VCaP (cell line): ENCODE measurements around the gene RPTOR.

ENCODE experiments used
- H3K27ac ChIP-seq: fragments of 450-650 bp; 2 replicates; pipeline ENCODE4 v1.5.1; 2017
- CTCF ChIP-seq: fragments of 450-650 bp; conservative IDR thresholded peaks from 2 replicates; pipeline ENCODE4 v1.5.1; 2017; ENCODE audit warnings: mild to moderate bottlenecking, moderate library complexity

RPTOR gene

GRCh38 chr17:80822700-80823410 lies 278.2 kb downstream of the RPTOR start:
- no peak for TF ChIP-seq CTCF
- peak overlapping the region; percentile 71 for H3K27ac ChIP-seq

- TF ChIP-seq CTCF: no peak
- H3K27ac ChIP-seq: peak overlapping the region; percentile 71
Observed at GRCh38 chr17:80824549-80825470, 280.2 kb downstream of the RPTOR start.

- H3K27ac ChIP-seq: no peak overlapping the region
- no peak for TF ChIP-seq CTCF
Observed at GRCh38 chr17:80825471-80826345, 281.1 kb downstream of the RPTOR start.

GRCh38 chr17:80826346-80826954 lies 281.8 kb downstream of the RPTOR start:
- no peak for TF ChIP-seq CTCF
- H3K27ac ChIP-seq: no peak overlapping the region

- TF ChIP-seq CTCF: no peak
- no peak overlapping the region for H3K27ac ChIP-seq
Observed at GRCh38 chr17:80826955-80827645, 282.5 kb downstream of the RPTOR start.

GRCh38 chr17:80827646-80828643 lies 283.3 kb downstream of the RPTOR start:
- H3K27ac ChIP-seq: no peak overlapping the region
- TF ChIP-seq CTCF: no peak
